Kidney (tissue), 14 donors: ENCODE measurements around the gene LRBA. TPM values are rescaled to one million over a fixed set of nuclear protein-coding genes. Genes with fewer than 3 reads are reported as not detected.
A peak's percentile ranks its signal among the peaks of the same experiment; 100 is the strongest.

Experiments used
- DNase-seq, 5 donors: peaks; one replicate each; pipeline ENCODE4 v3.0.0-alpha.2; 2013 to 2020
- FAIRE-seq: peaks from 2 replicates; lab custom pipeline; 2012; peaks lifted over from hg19 to GRCh38; lab: Jason Lieb, UNC
- H3K27ac ChIP-seq, 2 donors: one replicate each; pipeline ENCODE4 v1.7.0; 2013; ENCODE audit warnings: low read depth in 2 of 2, low read length in 2 of 2, inconsistent platforms in 1 of 2
- H3K27me3 ChIP-seq: one replicate; pipeline ENCODE4 v1.7.1; 2013; ENCODE audit warnings: low read length, inconsistent platforms; ENCODE audit not compliant: control insufficient read depth, insufficient read depth
- H3K36me3 ChIP-seq, 3 donors: one replicate each; pipeline versions ENCODE4 v1.7.0 to v1.7.1; 2013; ENCODE audit warnings: low read length in 3 of 3, control low read depth in 1 of 3, inconsistent platforms in 1 of 3; ENCODE audit not compliant: insufficient read depth in 3 of 3, control insufficient read depth in 2 of 3
- H3K4me1 ChIP-seq, 3 donors: one replicate each; pipeline versions ENCODE4 v1.7.0 to v1.7.1; 2013; ENCODE audit warnings: low read length in 3 of 3, inconsistent platforms in 1 of 3, low read depth in 1 of 3; ENCODE audit not compliant: control insufficient read depth in 2 of 3, insufficient read depth in 2 of 3
- H3K4me3 ChIP-seq, 3 donors: one replicate each; pipeline versions ENCODE4 v1.7.0 to v1.8.1; 2013; ENCODE audit warnings: low read length in 3 of 3, control low read depth in 1 of 3, inconsistent platforms in 1 of 3
- H3K9ac ChIP-seq, 3 donors: one replicate each; pipeline versions ENCODE4 v1.7.0 to v1.7.1; 2013; ENCODE audit warnings: low read length in 3 of 3, control low read depth in 1 of 3, inconsistent platforms in 1 of 3
- H3K9me3 ChIP-seq, 3 donors: one replicate each; pipeline versions ENCODE4 v1.7.0 to v1.7.1; 2013; ENCODE audit warnings: low read length in 3 of 3, control low read depth in 1 of 3, inconsistent platforms in 1 of 3; ENCODE audit not compliant: control insufficient read depth in 2 of 3, insufficient read depth in 1 of 3
- CTCF ChIP-seq: IDR thresholded peaks from 3 replicates; pipeline ENCODE4 v1.5.1; 2012; ENCODE audit warnings: mild to moderate bottlenecking, moderate library complexity, borderline replicate concordance; ENCODE audit not compliant: insufficient read depth; ENCODE audit errors: extremely low read depth
- intact Hi-C: fragments of 100-400 bp; cut with DNase I; formaldehyde crosslinking; loops from one replicate; pipeline ENCODE4 v1.11.1; 2022
- polyA plus RNA-seq: library from polyadenylated mRNA; stranded (reverse); fragments of 350-450 nt; fragmentation: Illumina TruSeq; extraction: RNeasy Lipid Tissue Mini Kit (QIAGEN cat#74804); gene quantifications from one replicate; pipeline ENCODE4 v1.2.3, GENCODE V29; 2014; ENCODE audit warnings: low read depth, low replicate concordance; ENCODE audit not compliant: insufficient read depth
- total RNA-seq: library from RNA; stranded (reverse); fragmentation: NEBNext Ultra II Directional; extraction: Animal tissue kit (Norgen Biotek cat#: 25700); gene quantifications from one replicate; pipeline ENCODE4 v1.2.1, GENCODE V29; 2021
- donor health status: control.
- donor health status: control.
- donor health status: control.
- donor health status: control.
- donor health status: control.
- donor health status: DM: yes; HTN: yes; CAD: no.
- donor health status: Normal renal cell carcinoma (clear cell type).

The LRBA gene
- total and polyA plus RNA-seq, 2 donors from 2014 or later, result 20.3 to 76.7 TPM

- H3K9me3 ChIP-seq, result no peaks in the 10 kb centered on the region
- intact Hi-C loops, result no loop called here
- peaks cover 5 to 28% (median 9%) of the 10 kb centered on the region in 3 donors for H3K36me3 ChIP-seq
- no peaks in the 10 kb centered on the region for H3K4me1 ChIP-seq
- no peaks in the 10 kb centered on the region for H3K27me3 ChIP-seq
- DNase-seq, result no peak
- no peak overlapping the region for H3K9ac ChIP-seq
- no peak overlapping the region for H3K4me3 ChIP-seq
- no peak for FAIRE-seq
- no peak for TF ChIP-seq CTCF
- H3K27ac ChIP-seq, result no peak overlapping the region
Measured at GRCh38 chr4:150911326-150911725, 103.8 kb downstream of the LRBA start.

DNA sequence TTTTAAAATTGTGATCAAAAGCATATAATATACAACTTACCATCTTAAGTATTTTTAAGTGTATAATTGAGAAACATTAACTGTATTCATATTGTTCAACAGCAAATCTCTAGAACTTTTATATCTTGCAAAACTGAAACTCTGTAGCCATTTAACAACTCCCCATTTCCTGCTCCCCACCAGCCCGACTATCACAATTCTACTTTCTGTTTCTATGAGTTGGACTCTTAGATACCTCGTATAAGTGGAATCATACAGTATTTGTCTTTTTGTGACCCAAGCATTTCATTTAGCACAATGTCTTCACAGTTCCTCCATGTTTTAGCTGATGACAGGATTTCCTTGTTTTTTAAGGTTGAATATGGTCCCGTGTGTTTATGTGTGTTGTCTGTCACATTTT lies 106.0 kb downstream of the LRBA start:
- peaks cover 5 to 14% (median 9%) of the 10 kb centered on the region in 3 donors for H3K36me3 ChIP-seq
- FAIRE-seq, result no peak
- H3K27me3 ChIP-seq, result no peaks in the 10 kb centered on the region
- no peak for DNase-seq
- no peak overlapping the region for H3K9ac ChIP-seq
- intact Hi-C loops, result no loop called here
- no peak overlapping the region for H3K27ac ChIP-seq
- no peaks in the 10 kb centered on the region for H3K4me1 ChIP-seq
- no peaks in the 10 kb centered on the region for H3K9me3 ChIP-seq
- no peak for TF ChIP-seq CTCF
- H3K4me3 ChIP-seq, result no peak overlapping the region

- Histone ChIP-seq H3K27ac (no peak overlapping the region), H3K27me3 (no peaks in the 10 kb centered on the region), H3K9ac (no peak overlapping the region), H3K4me1 (no peaks in the 10 kb centered on the region), H3K4me3 (no peak overlapping the region), H3K36me3 (peaks cover 2 to 18% (median 4%) of the 10 kb centered on the region in 3 donors), H3K9me3 (no peaks in the 10 kb centered on the region)
- intact Hi-C loops, result no loop called here
- FAIRE-seq (no peak), DNase-seq (peak in 2 of 5 donors; percentile 9 to 26)
- no peak for TF ChIP-seq CTCF
Measured at GRCh38 chr4:150906987-150907633, 108.0 kb downstream of the LRBA start.
